Adrenal gland (tissue), 12 donors: ENCODE measurements around the gene ZNF331. TPM values are rescaled to one million over a fixed set of nuclear protein-coding genes. Genes with fewer than 3 reads are reported as not detected.
A peak's percentile ranks its signal among the peaks of the same experiment; 100 is the strongest.

Experiments
- DNase-seq, 7 donors: peaks; one replicate each; pipeline ENCODE4 v3.0.0-alpha.2; 2019 to 2020
- H3K27ac ChIP-seq, 5 donors: fragments of 200-600 bp; sonication (generic) in 4 of 5; 1 replicate in 3 of 5; 2 replicates in 2 of 5; pipeline versions ENCODE4 v1.5.1 to v1.8.0; 2016 to 2020; ENCODE audit warnings: mild to moderate bottlenecking in 1 of 5
- H3K27me3 ChIP-seq: fragments of 200-600 bp; 2 replicates; pipeline ENCODE4 v1.8.0; 2021
- H3K36me3 ChIP-seq, 2 donors: fragments of 200-600 bp; replicated peaks in 1 of 2; 1 replicate in 1 of 2; 2 replicates in 1 of 2; pipeline versions ENCODE4 v1.5.1 to v1.8.0; 2018 to 2022
- H3K4me1 ChIP-seq, 2 donors: fragments of 200-600 bp; replicated peaks in 1 of 2; 1 replicate in 1 of 2; 2 replicates in 1 of 2; pipeline versions ENCODE4 v1.5.1 to v1.8.0; 2018 to 2021
- H3K4me3 ChIP-seq, 4 donors: fragments of 200-600 bp; sonication (generic) in 3 of 4; one replicate each; pipeline ENCODE4 v1.5.1; 2016 to 2018
- H3K9me3 ChIP-seq, 3 donors: fragments of 200-600 bp; sonication (generic) in 1 of 3; replicated peaks in 1 of 3; 1 replicate in 2 of 3; 2 replicates in 1 of 3; pipeline versions ENCODE4 v1.5.1 to v1.8.0; 2016 to 2021
- POLR2A ChIP-seq, 2 donors: fragments of 450-650 bp; IDR thresholded peaks; one replicate each; pipeline ENCODE4 v1.6.1; 2017; ENCODE audit warnings: antibody characterized with exemption in 2 of 2, mild to moderate bottlenecking in 2 of 2, moderate library complexity in 1 of 2
- WGBS, 4 donors: extraction: QIAGEN DNeasy Blood & Tissue Kit in 2 of 4; methylation state at CpG; one replicate each; pipeline versions ENCODE4 v1.1.5 to v1.1.7; 2013 to 2017; 5-methylcytosine and 5-hydroxymethylcytosine counted together
- intact Hi-C, 2 donors: fragments of 100-400 bp; cut with DNase I; formaldehyde crosslinking; loops; one replicate each; pipeline versions ENCODE4 v1.14.1 to v1.15.0; 2022 to 2023
- polyA plus RNA-seq, 3 donors: library from polyadenylated mRNA; stranded (reverse); fragments of 200-250 nt in 2 of 3; fragments of 350-450 nt in 1 of 3; fragmentation: Illumina TruSeq in 1 of 3; extraction: RNeasy Lipid Tissue Mini Kit (QIAGEN cat#74804) in 1 of 3; gene quantifications; one replicate each; pipeline ENCODE4 v1.2.3, GENCODE V29; 2013 to 2014
- total RNA-seq, 9 donors: library from RNA; depleted of rRNA in 4 of 9; stranded (reverse); fragments of >200 nt in 4 of 9; fragments of 120-200 nt in 1 of 9; fragmentation: NEBNext Ultra II Directional in 1 of 9; extraction: Animal tissue kit (Norgen Biotek cat#: 25700) in 1 of 9; gene quantifications; one replicate each; pipeline versions ENCODE4 v1.1.0 to v1.2.4, GENCODE V29; 2013 to 2023
- TF ChIP-seq, protein P1 (sequence below), 6 experiments: fragments of 450-650 bp in 4 of 6; fragments of 200-600 bp in 2 of 6; sonication (generic) in 1 of 6; IDR thresholded peaks; 1 replicate in 5 of 6; 2 replicates in 1 of 6; pipeline versions ENCODE4 v1.5.1 to v1.8.0; 2016 to 2021; ENCODE audit warnings: antibody characterized with exemption in 6 of 6, mild to moderate bottlenecking in 2 of 6, moderate library complexity in 1 of 6
- donor health status: healthy with polysubstance abuse.
- donor health status: Bipolar disorder and iron deficiency.
- donor health status: DM: yes; HTN: yes; CAD: no.
- donor health status: DM: no; HTN: no; CAD: no.
- donor health status: DM: no; HTN: no; CAD: no.
- donor health status: DM: yes; HTN: yes; CAD: no.

ZNF331 gene
- total and polyA plus RNA-seq, 12 donors = 12.4 to 127 (median 25.0) TPM

DNA sequence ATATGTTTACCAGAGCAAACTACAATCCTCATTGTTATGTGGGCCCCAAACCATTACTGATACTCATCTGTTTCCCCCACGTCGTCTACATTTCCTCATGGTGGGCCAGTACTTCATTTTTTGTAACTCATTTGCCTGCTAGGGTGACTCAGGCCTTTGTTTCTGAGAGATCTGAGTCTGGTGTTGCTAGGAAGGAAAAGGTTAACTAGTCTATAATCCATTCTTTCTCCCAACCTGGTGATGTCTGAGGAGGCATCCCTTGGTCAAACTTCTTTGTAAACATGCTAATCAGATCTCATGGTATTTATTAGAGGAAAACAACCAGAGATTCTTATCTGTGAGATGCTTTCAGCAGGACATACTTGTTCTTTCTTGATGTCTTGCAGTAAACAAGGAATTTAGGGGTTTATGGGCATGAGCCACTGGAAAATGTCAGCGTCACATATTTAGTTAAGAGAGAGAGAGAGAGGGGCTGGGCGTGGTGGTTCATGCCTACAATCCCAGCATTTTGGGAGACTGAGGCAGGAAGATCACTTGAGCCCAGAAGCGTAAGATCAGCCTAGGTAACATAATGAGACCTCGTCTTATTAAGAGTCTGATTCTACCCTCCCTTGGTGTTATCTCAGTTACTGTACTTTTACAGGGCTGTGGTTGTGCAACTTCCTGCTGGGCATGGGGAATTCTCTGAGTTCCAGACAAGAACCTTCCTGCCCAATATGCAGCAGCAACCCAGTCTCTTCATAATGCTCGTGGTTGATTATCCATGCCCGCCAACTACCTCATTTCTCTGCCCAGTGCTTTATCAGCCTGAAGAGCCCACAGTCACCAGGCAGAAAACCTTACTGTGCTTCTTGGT, 84.2 kb downstream of the ZNF331 start:
- intact Hi-C loops = no loop called here
- 49 to 58% (median 53%) methylated on average over 8 of the region's 8 CpGs for WGBS, 4 donors
- no peak overlapping the region for H3K4me3 ChIP-seq
- H3K4me1 ChIP-seq = no peaks in the 10 kb centered on the region
- H3K27me3 ChIP-seq = no peaks in the 10 kb centered on the region
- no peaks in the 10 kb centered on the region for H3K9me3 ChIP-seq
- H3K36me3 ChIP-seq = no peaks in the 10 kb centered on the region
- DNase-seq = peak in 2 of 7 donors; percentile 3 to 10
- TF ChIP-seq, protein P1, sequence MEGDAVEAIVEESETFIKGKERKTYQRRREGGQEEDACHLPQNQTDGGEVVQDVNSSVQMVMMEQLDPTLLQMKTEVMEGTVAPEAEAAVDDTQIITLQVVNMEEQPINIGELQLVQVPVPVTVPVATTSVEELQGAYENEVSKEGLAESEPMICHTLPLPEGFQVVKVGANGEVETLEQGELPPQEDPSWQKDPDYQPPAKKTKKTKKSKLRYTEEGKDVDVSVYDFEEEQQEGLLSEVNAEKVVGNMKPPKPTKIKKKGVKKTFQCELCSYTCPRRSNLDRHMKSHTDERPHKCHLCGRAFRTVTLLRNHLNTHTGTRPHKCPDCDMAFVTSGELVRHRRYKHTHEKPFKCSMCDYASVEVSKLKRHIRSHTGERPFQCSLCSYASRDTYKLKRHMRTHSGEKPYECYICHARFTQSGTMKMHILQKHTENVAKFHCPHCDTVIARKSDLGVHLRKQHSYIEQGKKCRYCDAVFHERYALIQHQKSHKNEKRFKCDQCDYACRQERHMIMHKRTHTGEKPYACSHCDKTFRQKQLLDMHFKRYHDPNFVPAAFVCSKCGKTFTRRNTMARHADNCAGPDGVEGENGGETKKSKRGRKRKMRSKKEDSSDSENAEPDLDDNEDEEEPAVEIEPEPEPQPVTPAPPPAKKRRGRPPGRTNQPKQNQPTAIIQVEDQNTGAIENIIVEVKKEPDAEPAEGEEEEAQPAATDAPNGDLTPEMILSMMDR (IDR thresholded peaks at IDR 0.05) = no peak
- TF ChIP-seq POLR2A (IDR thresholded peaks at IDR 0.05) = no peak
- H3K27ac ChIP-seq = no peak overlapping the region

DNA sequence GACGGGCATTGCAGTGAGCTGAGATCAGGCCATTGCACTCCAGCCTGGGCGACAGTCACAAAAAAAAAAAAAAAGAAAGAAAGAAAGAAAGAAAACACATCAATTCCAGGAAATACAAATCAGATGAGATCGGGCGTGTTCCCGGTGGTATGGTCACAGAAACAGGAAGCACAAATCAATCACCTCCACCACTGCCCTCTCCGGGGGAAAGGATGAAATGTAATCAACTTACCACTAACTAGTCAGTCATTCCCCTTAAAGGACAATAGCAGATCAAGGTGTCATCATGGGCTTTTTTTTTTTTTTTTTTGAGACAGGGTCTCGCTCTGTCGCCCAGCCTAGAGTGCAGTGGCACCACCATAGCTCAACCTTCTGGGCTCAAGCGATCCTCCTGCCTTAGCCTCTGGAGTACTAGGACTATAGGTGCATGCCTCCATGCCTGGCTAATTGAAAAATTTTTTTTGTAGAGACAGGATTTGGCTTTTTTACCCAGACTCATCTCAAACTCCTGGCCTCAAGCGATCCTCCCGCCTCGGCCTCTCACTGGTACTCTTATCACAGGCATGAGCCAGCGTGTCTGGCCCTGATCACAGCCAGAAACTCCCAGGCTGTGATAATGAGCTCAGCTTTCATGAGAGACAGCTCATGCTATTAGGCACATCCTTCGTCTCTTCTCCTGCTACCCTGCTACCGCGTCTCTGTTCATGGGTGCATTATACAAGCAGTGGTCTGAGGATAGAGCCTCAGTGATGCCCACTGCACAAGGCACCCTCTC, 87.0 kb downstream of the ZNF331 start:
- no peaks in the 10 kb centered on the region for H3K4me1 ChIP-seq
- no peaks in the 10 kb centered on the region for H3K9me3 ChIP-seq
- H3K27ac ChIP-seq = no peak overlapping the region
- no peaks in the 10 kb centered on the region for H3K36me3 ChIP-seq
- intact Hi-C loops = no loop called here
- no peaks in the 10 kb centered on the region for H3K27me3 ChIP-seq
- TF ChIP-seq POLR2A (IDR thresholded peaks at IDR 0.05) = no peak
- TF ChIP-seq, protein P1 (IDR thresholded peaks at IDR 0.05) = no peak
- H3K4me3 ChIP-seq = no peak overlapping the region
- DNase-seq = no peak
- 62 to 73% (median 68%) methylated on average over 15 to 16 of the region's 16 CpGs for WGBS, 4 donors

- TF ChIP-seq, protein P1 (IDR thresholded peaks at IDR 0.05) = no peak
- no peak for TF ChIP-seq POLR2A (IDR thresholded peaks at IDR 0.05)
- H3K4me1 ChIP-seq = no peaks in the 10 kb centered on the region
- intact Hi-C loops = no loop called here
- H3K36me3 ChIP-seq = no peaks in the 10 kb centered on the region
- H3K9me3 ChIP-seq = no peaks in the 10 kb centered on the region
- no peak overlapping the region for H3K4me3 ChIP-seq
- no peak overlapping the region for H3K27ac ChIP-seq
- H3K27me3 ChIP-seq = no peaks in the 10 kb centered on the region
- 85 to 92% (median 88%) methylated on average over 9 of the region's 9 CpGs for WGBS, 4 donors
- no peak for DNase-seq
Measured at GRCh38 chr19:53626486-53626885, 88.5 kb downstream of the ZNF331 start.

GRCh38 chr19:53626976-53627375, 89.0 kb downstream of the ZNF331 start:
- 81 to 88% (median 86%) methylated on average over 5 to 6 of the region's 6 CpGs for WGBS, 4 donors
- Histone ChIP-seq H3K9me3 (no peaks in the 10 kb centered on the region), H3K4me3 (no peak overlapping the region), H3K27me3 (no peaks in the 10 kb centered on the region), H3K36me3 (no peaks in the 10 kb centered on the region), H3K4me1 (no peaks in the 10 kb centered on the region), H3K27ac (no peak overlapping the region)
- TF ChIP-seq POLR2A (IDR thresholded peaks at IDR 0.05) = no peak
- TF ChIP-seq, protein P1 (IDR thresholded peaks at IDR 0.05) = no peak
- intact Hi-C loops = no loop called here
- DNase-seq = no peak
